Left lobe of liver (tissue), 2 donors: ENCODE results near the gene AMN. TPM values are rescaled to one million over a fixed set of nuclear protein-coding genes. Genes with fewer than 3 reads are reported as not detected.

Source experiments
- ATAC-seq: fragments of 200-7000 bp; cut with Tn5 transposase; one replicate; pipeline ENCODE4 v1.9.1; 2020; ENCODE audit warnings: mild to moderate bottlenecking, moderate library complexity
- DNase-seq: peaks from one replicate; pipeline ENCODE4 v3.0.0-alpha.2; 2020; ENCODE audit warnings: low spot score
- total RNA-seq: library from RNA; stranded (reverse); gene quantifications from one replicate; pipeline ENCODE4 v1.2.1, GENCODE V29; 2021
- donor health status: DM: no; HTN: no; CAD: no; lungs with moderate emphysema.
- donor health status: DM: no; HTN: yes; CAD: no.

The AMN gene
- total RNA-seq, 1 donor from 2014 or later: 56.0 TPM

GRCh38 chr14:102962111-102962627, 39.7 kb downstream of the AMN start:
- peak; percentile 70 for ATAC-seq
- DNase-seq: no peak

GRCh38 chr14:102964152-102964730, 41.8 kb downstream of the AMN start:
- no peak for DNase-seq
- ATAC-seq: no peak

- no peak for ATAC-seq
- no peak for DNase-seq
These were observed 42.8 kb downstream of the AMN start for GRCh38 chr14:102965282-102965681.

- DNase-seq: no peak
- ATAC-seq: no peak
These were observed 43.6 kb downstream of the AMN start for GRCh38 chr14:102965971-102966655.

GRCh38 chr14:102966681-102967505, 44.4 kb downstream of the AMN start:
- ATAC-seq: no peak
- no peak for DNase-seq

GRCh38 chr14:102967506-102967795, 45.0 kb downstream of the AMN start:
- DNase-seq (no peak), ATAC-seq (no peak)

- DNase-seq (no peak), ATAC-seq (no peak)
These were observed 45.8 kb downstream of the AMN start for GRCh38 chr14:102968306-102968705.

- DNase-seq: no peak
- no peak for ATAC-seq
These were observed 46.8 kb downstream of the AMN start for GRCh38 chr14:102969060-102969791.

GRCh38 chr14:102969901-102970300, 47.4 kb downstream of the AMN start:
- ATAC-seq: no peak
- DNase-seq: no peak

- ATAC-seq: no peak
- DNase-seq: no peak
These were observed 48.0 kb downstream of the AMN start for GRCh38 chr14:102970496-102970895.

- ATAC-seq (no peak), DNase-seq (no peak)
These were observed 48.9 kb downstream of the AMN start for GRCh38 chr14:102971314-102971713.

GRCh38 chr14:102971836-102972606, 49.6 kb downstream of the AMN start:
- ATAC-seq: no peak

GRCh38 chr14:102973706-102974285, 51.3 kb downstream of the AMN start:
- DNase-seq: no peak
- no peak for ATAC-seq

More at GRCh38 chr14:102971836-102972606, 49.6 kb downstream of the AMN start:
- DNase-seq: no peak

GRCh38 chr14:102975662-102976061, 53.2 kb downstream of the AMN start:
- DNase-seq (no peak), ATAC-seq (no peak)

- DNase-seq: no peak
- ATAC-seq: peak; percentile 16
These were observed 55.0 kb downstream of the AMN start for GRCh38 chr14:102977475-102977874.

- ATAC-seq: no peak
These were observed 56.9 kb downstream of the AMN start for GRCh38 chr14:102979406-102979805.

GRCh38 chr14:102980409-102980810, 57.9 kb downstream of the AMN start:
- ATAC-seq (no peak), DNase-seq (no peak)

More at GRCh38 chr14:102979406-102979805, 56.9 kb downstream of the AMN start:
- no peak for DNase-seq
